Naive thymus-derived CD4-positive, alpha-beta T cell (primary cell): ENCODE results near the gene SLC4A5. TPM values are rescaled to one million over a fixed set of nuclear protein-coding genes. Genes with fewer than 3 reads are reported as not detected.

Source experiments
- ATAC-seq: fragments of 150-1000 bp; cut with Tn5 transposase; 2 replicates; pipeline ENCODE4 v1.10.0; 2021; ENCODE audit warnings: mild to moderate bottlenecking, moderate library complexity
- CTCF ChIA-PET: fragments of 350-600 bp; sonication (Branson Sonifier 250); formaldehyde crosslinking; loops from one replicate; lab custom pipeline; 2021; ENCODE audit warnings: antibody characterized with exemption; lab: Charles Lee
- POLR2A ChIA-PET: fragments of 350-600 bp; sonication (Branson Sonifier 250); formaldehyde crosslinking; loops from one replicate; lab custom pipeline; 2021; ENCODE audit warnings: antibody characterized with exemption, inconsistent platforms; lab: Charles Lee
- DNase-seq, 9 donors: peaks; one replicate each; pipeline versions ENCODE4 v3.0.0 to v3.0.0-alpha.2; 2020 to 2022; ENCODE audit warnings: mixed read lengths in 1 of 9
- H3K27ac ChIP-seq: one replicate; pipeline ENCODE4 v1.7.0; 2013; ENCODE audit warnings: mild to moderate bottlenecking, low read depth, low read length, moderate library complexity
- H3K27me3 ChIP-seq, 2 donors: one replicate each; pipeline ENCODE4 v1.7.0; 2013; ENCODE audit warnings: low read length in 2 of 2, mild to moderate bottlenecking in 2 of 2, moderate library complexity in 2 of 2; ENCODE audit not compliant: control insufficient read depth in 2 of 2, insufficient read depth in 2 of 2
- H3K36me3 ChIP-seq, 3 experiments: 1 replicate in 2 of 3; 2 replicates in 1 of 3; pipeline ENCODE4 v1.7.0; 2013; ENCODE audit warnings: low read length in 3 of 3, mild to moderate bottlenecking in 3 of 3, moderate library complexity in 1 of 3; ENCODE audit not compliant: insufficient read depth in 3 of 3, control insufficient read depth in 2 of 3
- H3K4me1 ChIP-seq, 2 donors: one replicate each; pipeline ENCODE4 v1.7.0; 2013; ENCODE audit warnings: low read length in 2 of 2, mild to moderate bottlenecking in 2 of 2, moderate library complexity in 1 of 2; ENCODE audit not compliant: control insufficient read depth in 2 of 2, insufficient read depth in 2 of 2
- H3K4me3 ChIP-seq: 2 replicates; pipeline ENCODE4 v1.7.0; 2013; ENCODE audit warnings: mild to moderate bottlenecking, low read length
- H3K9me3 ChIP-seq, 3 experiments: 1 replicate in 2 of 3; 2 replicates in 1 of 3; pipeline ENCODE4 v1.7.0; 2013; ENCODE audit warnings: low read length in 3 of 3; ENCODE audit not compliant: control insufficient read depth in 2 of 3
- H3K27ac Mint-ChIP-seq, 9 donors: one replicate each; pipeline ENCODE4 v1.8.0; 2020 to 2022; ENCODE audit warnings: mixed read lengths in 9 of 9, mild to moderate bottlenecking in 8 of 9, moderate library complexity in 5 of 9, inconsistent platforms in 2 of 9
- H3K27me3 Mint-ChIP-seq, 5 donors: one replicate each; pipeline ENCODE4 v1.8.0; 2021 to 2022; ENCODE audit warnings: mixed read lengths in 5 of 5, mild to moderate bottlenecking in 1 of 5
- H3K36me3 Mint-ChIP-seq, 5 donors: one replicate each; pipeline ENCODE4 v1.8.0; 2020 to 2022; ENCODE audit warnings: mixed read lengths in 5 of 5, mild to moderate bottlenecking in 3 of 5, inconsistent platforms in 1 of 5
- H3K4me1 Mint-ChIP-seq, 7 donors: one replicate each; pipeline ENCODE4 v1.8.0; 2020 to 2022; ENCODE audit warnings: mixed read lengths in 7 of 7, mild to moderate bottlenecking in 3 of 7, inconsistent platforms in 1 of 7
- H3K4me3 Mint-ChIP-seq, 10 donors: one replicate each; pipeline ENCODE4 v1.8.0; 2020 to 2022; ENCODE audit warnings: mild to moderate bottlenecking in 10 of 10, mixed read lengths in 10 of 10, moderate library complexity in 6 of 10, inconsistent platforms in 2 of 10
- H3K9me3 Mint-ChIP-seq, 11 donors: one replicate each; pipeline ENCODE4 v1.8.0; 2020 to 2022; ENCODE audit warnings: mixed read lengths in 11 of 11, mild to moderate bottlenecking in 4 of 11, inconsistent platforms in 1 of 11, moderate library complexity in 1 of 11
- intact Hi-C, 2 donors: fragments of 100-400 bp; cut with micrococcal nuclease; formaldehyde crosslinking; loops; one replicate each; pipeline ENCODE4 v1.15.1; 2023
- polyA plus RNA-seq, 2 donors: library from polyadenylated mRNA; unstranded; fragments of 300-500 nt; fragmentation: Illumina TruSeq; gene quantifications; one replicate each; pipeline ENCODE4 v1.2.3, GENCODE V29; 2021
- total RNA-seq, 6 experiments: library from RNA in 5 of 6; stranded (reverse) in 5 of 6; gene quantifications; 1 replicate in 5 of 6; 2 replicates in 1 of 6; pipeline ENCODE4 v1.2.3 and lab custom pipeline; 2021 to 2026

SLC4A5 gene, protein sequence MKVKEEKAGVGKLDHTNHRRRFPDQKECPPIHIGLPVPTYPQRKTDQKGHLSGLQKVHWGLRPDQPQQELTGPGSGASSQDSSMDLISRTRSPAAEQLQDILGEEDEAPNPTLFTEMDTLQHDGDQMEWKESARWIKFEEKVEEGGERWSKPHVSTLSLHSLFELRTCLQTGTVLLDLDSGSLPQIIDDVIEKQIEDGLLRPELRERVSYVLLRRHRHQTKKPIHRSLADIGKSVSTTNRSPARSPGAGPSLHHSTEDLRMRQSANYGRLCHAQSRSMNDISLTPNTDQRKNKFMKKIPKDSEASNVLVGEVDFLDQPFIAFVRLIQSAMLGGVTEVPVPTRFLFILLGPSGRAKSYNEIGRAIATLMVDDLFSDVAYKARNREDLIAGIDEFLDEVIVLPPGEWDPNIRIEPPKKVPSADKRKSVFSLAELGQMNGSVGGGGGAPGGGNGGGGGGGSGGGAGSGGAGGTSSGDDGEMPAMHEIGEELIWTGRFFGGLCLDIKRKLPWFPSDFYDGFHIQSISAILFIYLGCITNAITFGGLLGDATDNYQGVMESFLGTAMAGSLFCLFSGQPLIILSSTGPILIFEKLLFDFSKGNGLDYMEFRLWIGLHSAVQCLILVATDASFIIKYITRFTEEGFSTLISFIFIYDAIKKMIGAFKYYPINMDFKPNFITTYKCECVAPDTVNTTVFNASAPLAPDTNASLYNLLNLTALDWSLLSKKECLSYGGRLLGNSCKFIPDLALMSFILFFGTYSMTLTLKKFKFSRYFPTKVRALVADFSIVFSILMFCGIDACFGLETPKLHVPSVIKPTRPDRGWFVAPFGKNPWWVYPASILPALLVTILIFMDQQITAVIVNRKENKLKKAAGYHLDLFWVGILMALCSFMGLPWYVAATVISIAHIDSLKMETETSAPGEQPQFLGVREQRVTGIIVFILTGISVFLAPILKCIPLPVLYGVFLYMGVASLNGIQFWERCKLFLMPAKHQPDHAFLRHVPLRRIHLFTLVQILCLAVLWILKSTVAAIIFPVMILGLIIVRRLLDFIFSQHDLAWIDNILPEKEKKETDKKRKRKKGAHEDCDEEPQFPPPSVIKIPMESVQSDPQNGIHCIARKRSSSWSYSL
- total RNA-seq = 10 to 100 TPM in 4 of 5 experiments, 1 to 10 TPM in 1; 2.0 to 20.8 (median 18.5) TPM
- polyA plus RNA-seq = 1 to 10 TPM in 1 of 2 donors, under 1 TPM in 1; 0.59 to 3.3 TPM
- total RNA-seq (lab: John Stamatoyannopoulos, UW) = 6.1 reads per million, percentile 27 among the genes with 10 or more reads in this experiment

DNA sequence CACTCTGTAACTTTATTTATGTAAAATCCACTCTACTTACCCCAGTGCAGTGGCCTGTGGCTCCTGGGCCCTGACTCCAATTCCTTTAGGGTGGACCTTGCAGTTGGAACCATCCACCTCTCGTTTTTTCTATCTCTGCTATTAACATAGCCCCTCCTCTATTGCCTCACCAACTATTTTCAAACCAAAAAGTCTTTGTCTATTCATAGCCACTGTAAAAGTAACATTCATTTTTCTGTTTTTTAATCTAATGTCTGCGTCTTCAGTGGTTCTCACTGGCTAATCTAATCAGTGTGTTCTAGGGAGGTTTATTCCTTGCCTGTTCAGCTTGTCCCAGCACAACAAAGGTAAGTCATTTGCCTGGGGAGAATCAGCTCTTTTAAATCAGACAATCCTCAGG is at the start of gene SLC4A5:
Gene SLC4A5 (minus strand): TSS at position 101 of the 400 bp plus-strand sequence. CDS start 28,393 bp downstream, outside the sequence.
- H3K4me3 ChIP-seq = no peak within 1 kb of the TSS
- no peaks in the 10 kb centered on the region for H3K27me3 ChIP-seq
- Mint-ChIP-seq H3K4me3 (no peak within 1 kb of the TSS), H3K9me3 (no peaks in the 10 kb centered on the region), H3K4me1 (no peaks in the 10 kb centered on the region), H3K27ac (peak within 1 kb of the TSS in 1 of 9 donors; percentile 9), H3K36me3 (peaks cover 0 to 27% (median 0%) of the 10 kb centered on the region in 5 donors), H3K27me3 (peaks cover 0 to 12% (median 0%) of the 10 kb centered on the region in 5 donors)
- no peak within 1 kb of the TSS for H3K27ac ChIP-seq
- CTCF ChIA-PET = interaction anchor here (0.7 kb wide), 1 partner anchor 251 kb away, joined by 5 read pairs; no protein-coding TSS in a partner anchor
- no peaks in the 10 kb centered on the region for H3K9me3 ChIP-seq
- H3K4me1 ChIP-seq = no peaks in the 10 kb centered on the region
- DNase-seq = no peak
- no peak for ATAC-seq
- POLR2A ChIA-PET = no interaction called here
- intact Hi-C loops = no loop called here
- no peaks in the 10 kb centered on the region for H3K36me3 ChIP-seq

DNA sequence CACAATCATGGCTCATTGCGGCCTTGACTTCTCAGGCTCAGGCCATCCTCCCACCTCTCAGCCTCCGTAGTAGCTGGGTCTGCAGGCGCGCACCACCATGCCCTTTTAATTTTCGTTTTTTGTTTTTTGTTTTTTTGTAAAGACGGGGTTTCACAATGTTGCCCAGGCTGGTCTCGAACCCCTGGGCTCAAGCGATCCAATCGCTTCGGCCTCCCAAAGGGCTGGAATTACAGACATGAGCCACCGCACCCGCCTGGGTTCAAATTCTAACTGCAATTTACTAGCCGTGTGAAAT is 49.2 kb upstream of the SLC4A5 start:
- intact Hi-C loops = loop anchor here (1.0 to 10.0 kb wide), 20 partner anchors 12 to 1158 kb away; partner anchors contain the start of genes AUP1 (in 2 of the 2), C2orf81 (in 2 of the 2), HTRA2 (in 2 of the 2) and MTHFD2 (in 2 of the 2)
- H3K36me3 ChIP-seq = peaks cover 0 to 7% (median 0%) of the 10 kb centered on the region in 3 experiments
- H3K4me3 ChIP-seq = no peak overlapping the region
- Mint-ChIP-seq H3K4me1 (peaks cover 0 to 15% (median 5%) of the 10 kb centered on the region in 7 donors), H3K9me3 (no peaks in the 10 kb centered on the region), H3K27me3 (peaks cover 0 to 14% (median 5%) of the 10 kb centered on the region in 5 donors), H3K27ac (peak overlapping the region in 5 of 9 donors; percentile 42 to 100 (median 100)), H3K4me3 (peak overlapping the region in 3 of 10 donors; percentile 40 to 100 (median 96)), H3K36me3 (no peaks in the 10 kb centered on the region)
- H3K27me3 ChIP-seq = no peaks in the 10 kb centered on the region
- POLR2A ChIA-PET = interaction anchor here (0.8 to 4.7 kb wide), 11 partner anchors 11 to 567 kb away, joined by 3 to 23 read pairs (median 4); partner anchors contain the start of genes C2orf81, CCDC142, INO80B and MOB1A
- DNase-seq = no peak
- no peak overlapping the region for H3K27ac ChIP-seq
- no peaks in the 10 kb centered on the region for H3K9me3 ChIP-seq
- CTCF ChIA-PET = interaction anchor here (0.7 to 2.3 kb wide), 10 partner anchors 20 to 568 kb away, joined by 3 to 10 read pairs (median 4); partner anchors contain the start of genes C2orf81 and WDR54
- peaks cover 8 to 25% of the 10 kb centered on the region in 2 donors for H3K4me1 ChIP-seq
- no peak for ATAC-seq

DNA sequence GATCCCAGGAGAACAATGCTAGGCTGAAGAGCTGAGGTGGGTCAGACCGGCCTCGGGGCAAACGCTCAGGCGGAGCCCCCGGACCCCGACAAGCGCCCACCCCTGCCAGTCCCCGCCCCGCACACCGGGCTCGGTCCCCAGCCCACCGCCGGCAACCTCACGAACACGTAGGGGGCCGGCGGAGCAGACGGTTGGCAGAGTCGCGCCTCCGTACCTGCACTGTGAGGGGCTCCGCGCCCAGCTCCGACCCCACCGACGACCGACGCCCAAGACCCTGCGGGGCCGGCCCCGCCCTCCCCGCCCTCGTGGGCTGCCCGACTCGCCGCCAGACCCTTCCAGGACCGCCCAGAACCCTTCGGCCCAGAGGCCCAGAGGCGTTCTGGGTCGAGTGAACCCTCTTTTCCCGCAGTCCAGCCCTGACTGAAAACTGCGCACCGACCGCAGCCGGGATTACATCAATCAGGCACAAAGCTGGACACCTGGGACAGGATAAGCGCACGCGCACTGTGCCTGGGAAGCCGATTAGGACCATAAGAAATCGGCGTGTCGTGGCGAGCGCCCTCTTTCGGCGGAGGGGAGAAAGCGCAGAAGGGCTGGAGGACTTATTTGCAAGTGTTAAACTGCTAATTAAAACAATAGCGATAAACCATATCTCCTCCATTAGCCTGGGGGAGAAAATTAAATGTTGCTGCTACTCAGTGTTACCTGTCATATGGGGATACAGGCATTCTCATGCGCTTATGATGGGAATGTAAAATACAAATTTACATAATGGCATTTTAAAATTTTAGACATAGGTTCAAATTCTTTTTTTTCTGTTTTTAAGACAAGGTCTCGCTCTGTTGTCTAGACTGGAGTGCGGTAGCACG is 48.6 kb upstream of the SLC4A5 start:
- intact Hi-C loops = loop anchor here (1.0 to 10.0 kb wide), 22 partner anchors 12 to 1157 kb away; partner anchors contain the start of genes AUP1 (in 2 of the 2), C2orf81 (in 2 of the 2), HTRA2 (in 2 of the 2) and MTHFD2 (in 2 of the 2)
- Mint-ChIP-seq H3K27ac (peak overlapping the region in 8 of 9 donors; percentile 98 to 100 (median 99)), H3K4me1 (peaks cover 0 to 15% (median 5%) of the 10 kb centered on the region in 7 donors), H3K27me3 (peaks cover 0 to 14% (median 5%) of the 10 kb centered on the region in 5 donors), H3K9me3 (no peaks in the 10 kb centered on the region), H3K36me3 (no peaks in the 10 kb centered on the region), H3K4me3 (peak overlapping the region in 4 of 10 donors; percentile 40 to 100 (median 92))
- no peaks in the 10 kb centered on the region for H3K27me3 ChIP-seq
- H3K36me3 ChIP-seq = peaks cover 0 to 7% (median 0%) of the 10 kb centered on the region in 3 experiments
- ATAC-seq (peak; percentile 97), DNase-seq (peak; percentile 89 to 99 (median 93))
- peak overlapping the region; percentile 91 for H3K27ac ChIP-seq
- ChIA-PET POLR2A (interaction anchor here (0.7 to 4.7 kb wide), 14 partner anchors 10 to 567 kb away, joined by 3 to 23 read pairs (median 4); partner anchors contain the start of genes C2orf81, CCDC142, INO80B and MOB1A), CTCF (interaction anchor here (0.6 to 2.3 kb wide), 12 partner anchors 10 to 568 kb away, joined by 3 to 10 read pairs (median 4); partner anchors contain the start of genes C2orf81 and WDR54)
- H3K4me1 ChIP-seq = peaks cover 8 to 25% of the 10 kb centered on the region in 2 donors
- H3K4me3 ChIP-seq = peak overlapping the region; percentile 78
- H3K9me3 ChIP-seq = no peaks in the 10 kb centered on the region

DNA sequence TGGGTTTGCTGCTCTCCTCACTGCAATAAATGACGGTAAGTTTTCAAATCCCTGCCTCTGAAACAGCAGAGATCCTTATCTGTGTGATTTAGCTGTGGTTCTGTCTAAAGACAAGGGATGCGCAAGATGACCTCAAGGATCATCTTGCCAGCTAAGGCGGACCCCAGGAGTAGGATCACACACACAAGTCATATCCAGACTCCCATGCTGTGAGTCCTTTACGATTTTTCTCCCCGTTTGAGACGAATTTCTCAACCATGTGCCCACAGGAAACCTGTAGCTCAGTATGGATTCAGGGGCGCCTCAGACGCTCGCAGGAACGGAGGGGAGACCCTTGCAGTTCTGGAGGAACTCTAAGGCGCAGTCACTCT is 48.0 kb upstream of the SLC4A5 start:
- H3K36me3 ChIP-seq = peaks cover 0 to 7% (median 0%) of the 10 kb centered on the region in 3 experiments
- Mint-ChIP-seq H3K4me3 (peak overlapping the region in 3 of 10 donors; percentile 88 to 100 (median 96)), H3K4me1 (peaks cover 0 to 15% (median 5%) of the 10 kb centered on the region in 7 donors), H3K9me3 (no peaks in the 10 kb centered on the region), H3K36me3 (no peaks in the 10 kb centered on the region), H3K27me3 (peaks cover 0 to 14% (median 5%) of the 10 kb centered on the region in 5 donors), H3K27ac (peak overlapping the region in 8 of 9 donors; percentile 92 to 100 (median 98))
- H3K27ac ChIP-seq = peak overlapping the region; percentile 91
- no peaks in the 10 kb centered on the region for H3K9me3 ChIP-seq
- intact Hi-C loops = loop anchor here (1.0 to 10.0 kb wide), 6 partner anchors 124 to 1156 kb away; partner anchors contain the start of genes CCT7 (in 1 of the 2), PRADC1 (in 1 of the 2) and STAMBP (in 1 of the 2)
- CTCF ChIA-PET = interaction anchor here (0.6 to 2.3 kb wide), 9 partner anchors 9 to 567 kb away, joined by 3 to 10 read pairs (median 4); partner anchors contain the start of genes C2orf81 and WDR54
- no peaks in the 10 kb centered on the region for H3K27me3 ChIP-seq
- DNase-seq (no peak), ATAC-seq (no peak)
- POLR2A ChIA-PET = interaction anchor here (0.7 to 4.7 kb wide), 10 partner anchors 12 to 566 kb away, joined by 3 to 23 read pairs (median 6); partner anchors contain the start of genes C2orf81, CCDC142, INO80B and MOB1A
- H3K4me3 ChIP-seq = peak overlapping the region; percentile 78
- peaks cover 8 to 25% of the 10 kb centered on the region in 2 donors for H3K4me1 ChIP-seq
